Nucleus accumbens (tissue), 56 donors: Measurements from ENCODE around the gene FGF22.
A peak's percentile ranks its signal among the peaks of the same experiment; 100 is the strongest.
"Not testable (repeated sequence)": the region's sequence is repeated elsewhere in the genome, so short reads cannot be mapped to it uniquely, and the experiment has no call there.

ENCODE experiments used
- DNase-seq, 56 donors: peaks; one replicate each; lab custom pipeline; 2025; lab: John Stamatoyannopoulos, UW

Gene FGF22

DNA sequence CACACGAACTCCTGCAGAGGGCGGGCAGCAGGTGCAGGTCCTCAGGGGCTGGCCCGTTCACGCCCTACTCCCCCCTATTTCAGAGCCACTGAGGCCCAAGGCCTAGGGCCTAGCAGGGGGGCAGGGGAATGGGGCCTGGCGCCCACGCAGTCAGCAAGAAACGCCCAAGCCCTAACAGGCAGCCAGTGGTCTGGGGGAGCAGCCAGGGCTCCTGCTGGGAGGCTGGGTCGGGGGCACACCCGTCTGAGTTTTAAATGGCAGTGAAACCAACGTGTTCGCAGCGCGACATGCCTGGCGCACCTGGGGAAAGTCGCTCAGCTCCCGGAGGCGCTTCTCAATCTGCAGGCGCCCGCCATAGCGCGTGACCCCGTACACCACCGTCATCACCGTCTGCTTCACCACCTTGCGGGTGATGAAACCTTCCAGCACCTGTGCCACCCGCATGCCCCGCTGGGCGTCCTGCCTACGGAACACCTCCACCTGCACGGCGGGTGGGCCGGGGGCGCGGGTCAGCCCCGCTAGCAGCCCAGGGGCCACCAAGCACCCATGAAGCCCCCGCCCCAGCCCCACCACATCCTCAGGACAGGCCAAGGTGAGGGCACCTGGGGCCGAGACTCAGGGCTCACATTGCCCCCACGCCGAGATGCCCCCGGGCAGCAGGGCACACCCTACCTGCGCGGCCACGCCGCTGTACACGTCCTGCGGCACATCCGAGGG lies 20.2 kb upstream of the FGF22 start:
- no peak for DNase-seq

- no peak for DNase-seq
Measured at GRCh38 chr19:620166-620862, 19.4 kb upstream of the FGF22 start.

DNA sequence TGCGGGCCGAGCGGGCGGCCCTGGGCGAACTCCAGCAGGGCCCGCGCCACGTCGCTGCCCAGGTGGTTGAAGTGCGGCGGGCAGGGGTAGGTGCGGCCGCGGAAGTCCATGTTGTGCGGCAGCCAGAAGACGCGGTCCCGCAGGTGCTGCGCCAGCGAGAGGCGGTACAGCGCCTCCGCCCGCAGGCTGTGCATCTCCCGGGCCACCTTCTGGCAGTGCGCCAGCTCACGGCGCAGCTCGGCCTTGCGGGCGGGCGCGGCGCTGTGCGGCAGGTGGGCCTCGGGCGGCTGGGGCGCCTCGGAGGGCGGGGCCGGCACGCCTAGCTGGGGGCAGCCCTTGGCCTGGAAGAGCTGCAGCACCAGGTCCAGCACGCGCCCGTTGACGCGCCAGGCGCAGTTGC lies 18.5 kb upstream of the FGF22 start:
- DNase-seq: not testable (repeated sequence)

- no peak for DNase-seq
Measured at GRCh38 chr19:621819-622218, 17.9 kb upstream of the FGF22 start.

GRCh38 chr19:622666-623065 lies 17.0 kb upstream of the FGF22 start:
- DNase-seq: no peak

- DNase-seq: no peak
Measured at GRCh38 chr19:623175-623916, 16.3 kb upstream of the FGF22 start.

DNA sequence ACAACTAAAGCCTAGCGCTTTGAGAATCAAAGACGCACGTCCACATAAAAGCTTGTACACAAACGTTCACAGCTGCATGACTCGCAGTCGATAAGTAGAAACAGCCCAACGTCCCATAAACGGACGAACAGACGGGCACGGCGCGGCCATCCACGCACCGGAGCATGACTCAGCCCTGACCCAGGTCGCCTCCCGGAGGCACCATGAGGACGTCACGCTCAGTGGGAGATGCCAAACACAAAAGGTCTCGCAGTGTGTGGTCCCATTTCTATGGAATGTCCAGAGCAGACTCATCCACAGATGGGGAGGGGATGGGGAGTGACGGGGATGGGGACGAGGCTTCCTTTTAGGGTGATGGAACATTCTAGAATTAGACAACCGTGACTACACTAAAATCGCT lies 15.7 kb upstream of the FGF22 start:
- DNase-seq: no peak

DNA sequence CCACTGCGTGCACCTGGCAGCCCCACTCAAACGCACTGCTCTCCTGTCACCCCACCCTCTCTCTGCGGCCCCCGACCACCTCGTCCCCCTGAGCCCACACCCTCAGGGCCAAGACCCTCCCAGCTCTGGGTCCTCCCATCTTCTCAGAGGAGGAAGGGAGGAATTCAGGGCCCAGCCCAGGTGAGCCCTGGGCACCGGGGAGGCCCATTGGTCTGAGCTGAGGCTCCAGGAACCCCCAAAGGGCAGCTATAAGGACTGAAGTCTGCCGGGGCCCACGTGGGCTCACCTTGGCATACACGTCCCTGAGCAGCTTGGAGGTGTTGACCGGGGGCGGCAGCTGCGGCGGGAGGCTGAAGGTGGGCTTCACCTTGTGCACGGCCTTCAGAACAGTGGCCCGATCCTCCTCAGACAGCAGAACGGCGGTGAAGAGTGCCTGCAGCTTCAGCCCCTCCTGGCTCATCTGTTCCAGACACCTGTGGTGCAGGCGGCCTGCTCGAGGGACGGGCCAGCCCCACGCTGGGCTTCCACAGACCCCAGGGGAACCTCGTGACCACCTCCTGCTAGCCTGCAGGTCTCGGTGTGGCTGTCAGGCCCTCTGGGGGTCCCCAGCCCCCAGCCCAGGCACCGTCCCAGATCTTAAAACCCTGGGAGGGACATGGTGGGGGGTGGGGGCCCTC lies 15.1 kb upstream of the FGF22 start:
- no peak for DNase-seq

- peak in 1 of 56 donors; percentile 11 for DNase-seq
Measured at GRCh38 chr19:625257-625656, 14.4 kb upstream of the FGF22 start.

- DNase-seq: not testable (repeated sequence)
Measured at GRCh38 chr19:626566-626965, 13.1 kb upstream of the FGF22 start.

DNA sequence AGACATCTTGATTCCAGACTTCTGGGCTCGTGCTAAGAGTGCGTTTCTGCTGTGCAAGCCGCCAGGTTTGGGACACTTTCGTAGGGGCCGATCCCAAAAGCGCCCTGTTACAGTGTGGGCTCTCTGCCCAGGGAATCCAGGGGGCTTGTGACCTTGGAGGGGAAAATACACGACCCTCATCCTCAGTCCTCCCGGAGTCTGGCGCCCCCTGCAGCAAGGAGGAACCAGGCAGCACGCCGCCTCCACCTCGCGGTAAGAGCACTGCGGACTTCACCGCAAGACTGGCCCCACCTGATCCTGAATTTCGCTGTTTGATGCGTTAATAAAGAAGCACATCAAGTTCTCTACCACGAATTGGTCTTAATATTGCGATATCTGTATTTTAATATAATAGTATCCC lies 11.5 kb upstream of the FGF22 start:
- DNase-seq: no peak

DNA sequence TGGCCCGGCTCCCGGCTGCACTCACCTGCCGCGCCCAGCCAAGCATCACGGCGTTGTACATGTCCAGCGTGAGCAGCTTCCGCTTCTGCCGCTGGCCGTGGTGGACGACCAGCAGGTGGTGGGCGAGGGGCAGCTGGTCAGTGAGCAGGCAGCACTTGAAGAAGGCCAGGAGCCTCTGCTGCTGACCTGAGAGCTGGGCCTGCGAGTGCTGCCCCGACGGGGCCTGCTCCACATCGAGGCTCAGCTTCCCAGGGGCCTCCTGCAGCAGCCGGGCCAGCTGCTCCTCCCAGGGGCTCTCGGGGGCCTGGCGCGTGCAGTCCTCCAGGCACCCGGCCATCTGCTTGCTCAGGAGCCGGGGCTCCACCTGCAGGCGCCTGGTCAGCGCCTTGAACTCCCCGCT lies 10.2 kb upstream of the FGF22 start:
- not testable (repeated sequence) for DNase-seq

GRCh38 chr19:629961-630714 lies 9.5 kb upstream of the FGF22 start:
- DNase-seq: no peak

DNA sequence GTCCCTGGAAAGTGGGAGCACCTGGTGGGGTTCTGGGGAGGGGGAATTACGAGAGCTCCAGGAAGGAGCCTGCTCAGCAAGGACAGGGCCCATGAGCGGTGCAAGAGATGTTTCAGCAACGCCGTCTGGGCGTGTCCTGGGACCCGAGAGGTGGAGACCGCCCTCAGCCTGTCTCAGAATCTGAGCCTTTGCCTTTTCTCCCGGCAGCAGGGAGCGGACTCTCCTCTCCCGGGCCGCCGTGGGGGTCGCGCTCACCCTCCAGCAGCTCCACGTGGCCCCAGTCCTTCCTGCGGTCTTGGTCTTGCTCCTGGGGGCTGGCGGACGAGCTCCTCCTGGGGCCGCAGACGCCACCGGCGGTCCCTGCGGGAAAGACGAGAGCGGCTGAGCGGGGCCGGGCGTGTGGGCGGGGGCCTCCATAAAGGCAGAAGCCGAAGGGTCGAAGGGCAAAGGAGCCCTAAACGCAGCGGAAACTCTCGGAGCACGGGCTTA lies 7.1 kb upstream of the FGF22 start:
- DNase-seq: no peak

GRCh38 chr19:633068-633785 lies 6.5 kb upstream of the FGF22 start, which contains the start of gene POLRMT:
POLRMT (minus strand) TSS chr19:633537; CDS start chr19:633512, 25 bp downstream.
- DNase-seq: peak; percentile 85 to 98 (median 94)

DNA sequence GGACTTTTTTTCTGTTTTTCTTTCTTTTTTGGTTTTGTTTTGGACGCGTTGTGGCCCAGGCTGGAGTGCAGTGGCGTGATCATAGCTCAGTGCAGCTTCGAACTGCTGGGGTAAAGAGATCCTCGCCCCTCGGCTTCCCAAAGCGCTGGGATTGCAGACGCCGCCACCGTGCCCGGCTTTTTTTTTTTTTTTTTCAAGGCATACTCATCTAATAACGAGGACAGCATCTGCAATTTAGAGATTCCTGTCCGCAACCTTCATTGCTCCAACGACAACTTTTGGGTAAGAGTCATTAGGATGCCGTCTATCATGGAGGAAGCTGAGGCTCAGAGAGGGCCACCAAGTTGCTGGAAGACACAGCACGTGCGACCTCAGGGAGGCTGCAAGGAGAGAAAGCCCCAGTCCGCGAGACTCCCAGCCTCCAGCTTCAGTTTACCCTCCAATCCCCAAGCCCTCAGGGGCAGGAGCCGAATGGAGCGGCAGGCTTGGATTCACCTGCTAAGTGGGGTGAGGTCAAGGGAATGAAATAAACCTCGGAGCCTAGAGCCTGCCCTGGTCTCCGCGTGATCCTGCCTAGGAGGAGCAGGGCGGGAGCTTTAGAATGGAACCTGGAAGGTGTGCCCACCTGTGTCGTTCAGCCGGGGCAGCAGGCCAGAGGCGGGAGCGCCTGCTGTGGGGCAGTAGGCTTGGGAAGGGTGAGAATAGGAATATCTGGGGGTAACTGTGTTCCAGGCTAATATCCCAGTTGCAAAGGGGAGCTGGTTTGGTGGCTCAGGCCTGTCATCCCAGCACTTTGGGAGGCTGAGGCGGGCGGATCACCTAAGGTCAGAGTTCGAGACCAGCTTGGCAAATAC lies 5.7 kb upstream of the FGF22 start:
- no peak for DNase-seq

GRCh38 chr19:634975-635652 lies 4.6 kb upstream of the FGF22 start:
- DNase-seq: no peak

- no peak for DNase-seq
Measured at GRCh38 chr19:638906-639252, 800 bp upstream of the FGF22 start.
